Measurements from ENCODE around the gene TAT. TPM values are rescaled to one million over a fixed set of nuclear protein-coding genes. Genes with fewer than 3 reads are reported as not detected.
"Not testable (repeated sequence)": the region's sequence is repeated elsewhere in the genome, so short reads cannot be mapped to it uniquely, and the experiment has no call there.

Gene TAT
- total RNA-seq, 2 donors from 2014 or later, result not detected

DNA sequence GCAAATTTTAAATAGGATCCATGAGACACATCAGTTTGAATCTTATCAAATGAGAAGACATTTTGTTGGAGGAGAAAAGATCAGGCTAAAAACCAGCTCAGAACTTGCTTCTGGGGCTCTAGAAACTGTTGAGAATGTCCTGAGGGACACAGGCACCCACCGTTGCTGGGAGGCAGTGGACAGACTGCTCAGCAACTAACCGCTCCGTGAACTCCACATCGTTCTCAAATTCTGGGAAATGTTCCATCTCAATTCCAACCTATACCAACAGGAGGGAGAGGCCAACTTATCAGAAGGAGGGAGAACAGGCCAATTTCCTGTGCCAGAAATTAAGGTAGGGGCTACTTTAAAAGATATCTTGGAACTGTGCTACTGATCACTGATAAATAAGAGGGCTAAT, 8.3 kb downstream of the TAT start:
- Mint-ChIP-seq H3K27ac (peak overlapping the region; percentile 26), H3K9me3 (no peaks in the 10 kb centered on the region), H3K4me3 (no peak overlapping the region), H3K27me3 (peaks cover 4% of the 10 kb centered on the region), H3K4me1 (peaks cover 13% of the 10 kb centered on the region), H3K36me3 (ENCODE audit: low read depth) (peaks cover 13% of the 10 kb centered on the region)
- no peak for ATAC-seq (replicated peaks)

DNA sequence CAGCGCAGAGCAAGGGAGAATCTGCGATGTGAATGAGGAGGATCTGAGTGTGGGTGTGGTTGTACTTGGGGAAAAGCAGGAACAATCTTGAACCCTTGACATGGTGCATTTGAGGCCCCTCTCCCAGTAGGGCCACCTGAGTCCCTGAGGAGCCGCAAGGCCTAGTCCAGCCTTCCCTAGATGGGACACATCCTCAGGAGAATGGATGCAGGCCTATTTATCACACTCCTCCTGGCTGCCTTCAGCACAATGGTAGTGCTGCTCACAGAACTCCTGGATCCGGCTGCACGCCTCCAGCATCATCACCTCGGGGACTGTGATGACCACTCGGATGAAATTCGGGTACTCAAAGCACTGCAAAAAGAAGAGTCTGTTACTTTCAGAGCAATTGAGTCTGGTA, 9.0 kb downstream of the TAT start:
- Mint-ChIP-seq H3K27me3 (peaks cover 4% of the 10 kb centered on the region), H3K9me3 (no peaks in the 10 kb centered on the region), H3K4me1 (peaks cover 13% of the 10 kb centered on the region), H3K4me3 (no peak overlapping the region), H3K27ac (peak overlapping the region; percentile 26), H3K36me3 (ENCODE audit: low read depth) (peaks cover 13% of the 10 kb centered on the region)
- no peak for ATAC-seq (replicated peaks)

DNA sequence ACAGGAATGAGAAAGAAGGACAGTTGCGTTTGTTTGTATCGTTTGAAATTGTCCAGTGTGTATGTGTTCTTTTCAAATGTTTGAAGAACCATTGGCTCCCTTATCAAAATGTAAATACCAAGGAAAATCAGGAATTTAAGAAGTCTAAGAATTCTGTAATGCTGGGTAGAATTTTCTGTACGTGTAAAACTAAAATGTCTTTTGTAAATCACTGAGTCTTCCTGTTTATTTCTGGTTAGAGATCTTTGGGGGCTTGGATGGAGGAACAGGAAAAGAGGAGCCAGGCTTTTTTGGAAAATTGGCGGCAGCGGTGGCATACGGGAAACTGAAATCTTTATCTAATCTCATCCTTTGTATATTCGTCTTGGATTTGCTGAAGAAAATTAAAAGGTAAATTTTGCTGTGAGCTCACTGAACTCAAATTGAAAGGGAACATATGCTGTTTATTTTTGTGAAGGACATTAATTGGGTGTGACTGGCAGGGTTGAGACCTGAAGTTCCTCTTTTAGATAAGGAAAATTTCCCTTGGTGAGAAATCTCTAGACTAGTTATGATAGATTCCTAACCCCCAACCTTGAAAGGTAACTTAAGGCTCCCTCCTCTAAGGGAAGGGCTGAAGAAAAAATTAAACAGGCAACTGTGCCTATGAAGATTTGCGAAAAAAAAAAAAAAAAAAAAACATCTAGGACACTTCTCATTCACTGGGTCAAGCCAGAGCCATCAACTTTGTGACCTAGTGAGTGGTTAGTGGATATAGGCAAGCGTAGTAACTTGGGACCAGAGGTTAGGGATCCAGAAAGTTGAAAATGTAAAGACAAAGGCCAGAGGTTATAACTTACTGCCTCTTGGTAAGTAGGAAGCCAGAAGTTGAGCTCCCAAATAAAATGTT, 10.8 kb downstream of the TAT start:
- H3K4me3 Mint-ChIP-seq, result peak overlapping the region; percentile 93
- H3K4me1 Mint-ChIP-seq, result peaks cover 13% of the 10 kb centered on the region
- peaks cover 4% of the 10 kb centered on the region for H3K9me3 Mint-ChIP-seq
- ATAC-seq (replicated peaks), result no peak
- H3K36me3 Mint-ChIP-seq (ENCODE audit: low read depth), result peaks cover 13% of the 10 kb centered on the region
- H3K27ac Mint-ChIP-seq, result peak overlapping the region; percentile 96
- no peaks in the 10 kb centered on the region for H3K27me3 Mint-ChIP-seq

DNA sequence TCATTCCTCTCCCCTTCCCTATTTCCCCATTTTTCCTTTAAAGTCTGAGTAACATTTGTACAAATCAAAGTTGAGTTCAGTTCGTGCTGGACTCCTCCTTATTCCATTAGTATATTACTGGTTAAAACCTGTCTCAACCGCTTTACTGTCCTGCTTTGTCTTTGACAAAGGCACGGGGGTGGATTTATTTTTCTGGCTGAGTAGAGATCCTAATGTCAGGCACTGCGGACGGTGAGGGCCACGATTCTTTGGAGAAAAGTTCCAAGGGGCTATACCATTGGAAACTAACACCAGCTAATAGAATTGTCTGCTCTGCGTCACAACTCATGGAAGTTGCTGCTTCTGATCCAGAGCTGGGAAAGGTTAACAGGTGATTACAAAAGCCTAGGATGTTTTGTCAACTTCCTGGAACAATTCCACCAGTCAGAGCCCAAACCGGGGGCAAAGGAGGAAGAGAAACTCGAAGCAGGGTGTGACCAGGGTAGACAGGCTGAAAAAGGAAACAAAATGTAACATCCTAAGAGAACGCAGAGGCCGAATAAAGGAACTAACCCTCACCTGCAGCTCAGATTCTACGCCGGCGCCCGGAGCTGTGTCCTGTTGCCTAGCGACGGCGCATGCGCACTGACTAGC, 12.4 kb downstream of the TAT start:
- H3K4me3 Mint-ChIP-seq, result peak overlapping the region; percentile 93
- H3K4me1 Mint-ChIP-seq, result peaks cover 13% of the 10 kb centered on the region
- peak overlapping the region; percentile 96 for H3K27ac Mint-ChIP-seq
- no peaks in the 10 kb centered on the region for H3K27me3 Mint-ChIP-seq
- peaks cover 13% of the 10 kb centered on the region for H3K36me3 Mint-ChIP-seq (ENCODE audit: low read depth)
- no peak for ATAC-seq (replicated peaks)
- H3K9me3 Mint-ChIP-seq, result peaks cover 4% of the 10 kb centered on the region

DNA sequence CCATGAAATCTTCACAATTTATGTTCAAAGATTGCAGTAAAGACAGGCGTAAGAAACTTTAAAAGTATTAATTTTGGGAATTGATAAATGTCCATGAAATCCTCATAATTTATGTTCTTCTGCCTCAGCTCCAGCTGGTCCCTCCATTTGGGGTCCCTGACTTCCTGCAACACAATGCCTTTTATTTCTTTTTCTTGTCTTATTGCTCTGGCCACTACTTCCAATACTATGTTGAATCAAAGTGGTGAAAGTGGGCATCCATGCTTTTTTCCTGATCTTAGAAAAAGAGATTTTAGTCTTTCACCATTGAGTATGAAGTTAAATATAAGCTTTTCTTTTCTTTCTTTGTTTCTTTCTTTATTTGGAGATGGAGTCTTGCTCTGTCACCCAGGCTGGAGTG, 14.3 kb downstream of the TAT start:
- H3K4me3 Mint-ChIP-seq, result no peak overlapping the region
- ATAC-seq (replicated peaks), result no peak
- no peaks in the 10 kb centered on the region for H3K27me3 Mint-ChIP-seq
- peaks cover 13% of the 10 kb centered on the region for H3K4me1 Mint-ChIP-seq
- H3K9me3 Mint-ChIP-seq, result peaks cover 4% of the 10 kb centered on the region
- peaks cover 13% of the 10 kb centered on the region for H3K36me3 Mint-ChIP-seq (ENCODE audit: low read depth)
- no peak overlapping the region for H3K27ac Mint-ChIP-seq

DNA sequence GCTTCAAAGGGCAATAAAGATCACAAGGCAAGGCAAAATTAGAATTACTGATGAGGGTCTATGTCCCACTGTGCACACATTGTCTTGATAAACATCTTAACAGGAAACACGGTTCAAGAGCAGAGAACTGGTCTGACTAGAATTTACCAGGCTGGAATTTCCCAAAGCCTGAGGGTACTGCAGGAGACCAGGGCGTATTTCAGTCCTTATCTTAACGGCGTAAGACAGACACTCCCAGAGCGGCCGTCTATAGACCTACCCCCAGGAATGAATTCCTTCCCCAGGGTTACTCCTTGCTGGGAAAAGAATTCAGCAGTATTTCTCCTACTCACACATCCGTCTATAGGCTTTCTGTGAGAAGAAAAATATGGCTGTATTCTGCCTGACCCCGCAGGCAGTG, 15.0 kb downstream of the TAT start:
- not testable (repeated sequence) for ATAC-seq (replicated peaks); H3K27me3 Mint-ChIP-seq; H3K9me3 Mint-ChIP-seq; H3K27ac Mint-ChIP-seq; H3K4me3 Mint-ChIP-seq
- Mint-ChIP-seq H3K36me3 (ENCODE audit: low read depth) (peaks cover 13% of the 10 kb centered on the region), H3K4me1 (peaks cover 13% of the 10 kb centered on the region)

DNA sequence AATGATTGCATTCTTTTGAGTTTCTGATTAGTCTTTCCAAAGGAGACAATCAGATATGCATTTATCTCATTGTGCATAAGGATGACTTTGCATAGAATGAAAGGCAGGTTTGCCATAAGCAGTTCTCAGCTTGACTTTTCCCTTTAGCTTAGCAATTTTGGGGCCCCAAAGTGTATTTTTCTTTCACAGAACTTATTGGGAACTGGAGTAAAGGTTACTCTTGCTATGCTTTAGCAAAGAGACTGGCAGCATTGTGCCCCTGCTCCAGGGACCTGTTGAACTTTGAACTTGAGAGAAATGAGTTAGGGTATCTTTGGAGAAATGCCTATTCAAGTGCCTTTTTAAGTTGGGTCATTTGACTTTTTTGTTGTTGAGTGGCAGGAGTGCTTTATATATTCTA, 17.0 kb downstream of the TAT start:
- H3K27ac Mint-ChIP-seq, result no peak overlapping the region
- H3K27me3 Mint-ChIP-seq, result no peaks in the 10 kb centered on the region
- no peak for ATAC-seq (replicated peaks)
- peaks cover 6% of the 10 kb centered on the region for H3K36me3 Mint-ChIP-seq (ENCODE audit: low read depth)
- H3K9me3 Mint-ChIP-seq, result peaks cover 4% of the 10 kb centered on the region
- H3K4me3 Mint-ChIP-seq, result no peak overlapping the region
- H3K4me1 Mint-ChIP-seq, result peaks cover 4% of the 10 kb centered on the region

DNA sequence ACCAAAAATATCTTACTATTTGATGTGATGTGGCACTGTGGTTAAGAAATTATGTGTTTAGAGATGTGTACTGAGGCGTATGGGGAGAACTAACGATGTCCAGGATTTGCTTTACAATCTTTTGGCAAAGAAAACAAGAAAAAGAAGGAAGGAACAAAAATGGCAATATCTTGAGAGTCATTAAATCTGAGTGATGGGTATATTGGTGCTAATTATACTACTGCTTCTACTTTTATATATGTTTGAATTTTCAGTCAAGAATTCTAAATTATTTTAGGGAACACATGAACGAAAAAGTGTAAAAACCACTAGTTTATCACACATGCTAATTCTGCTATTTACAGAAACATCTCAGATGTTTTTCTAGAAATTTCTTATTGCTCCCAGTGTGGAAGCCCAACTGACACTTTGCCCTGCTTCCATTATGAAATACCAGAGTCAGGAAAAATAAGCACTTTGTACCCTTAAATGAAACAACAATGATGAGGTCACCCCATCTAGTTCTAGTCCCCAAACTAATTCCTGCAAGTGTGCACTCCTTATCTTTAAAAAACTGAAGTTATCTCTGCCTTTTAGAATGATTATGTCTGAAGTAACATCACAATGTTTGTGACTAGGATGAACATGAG, 18.8 kb downstream of the TAT start:
- no peaks in the 10 kb centered on the region for H3K4me1 Mint-ChIP-seq
- no peak overlapping the region for H3K27ac Mint-ChIP-seq
- no peak for ATAC-seq (replicated peaks)
- H3K27me3 Mint-ChIP-seq, result no peaks in the 10 kb centered on the region
- H3K36me3 Mint-ChIP-seq (ENCODE audit: low read depth), result no peaks in the 10 kb centered on the region
- peaks cover 4% of the 10 kb centered on the region for H3K9me3 Mint-ChIP-seq
- H3K4me3 Mint-ChIP-seq, result no peak overlapping the region

DNA sequence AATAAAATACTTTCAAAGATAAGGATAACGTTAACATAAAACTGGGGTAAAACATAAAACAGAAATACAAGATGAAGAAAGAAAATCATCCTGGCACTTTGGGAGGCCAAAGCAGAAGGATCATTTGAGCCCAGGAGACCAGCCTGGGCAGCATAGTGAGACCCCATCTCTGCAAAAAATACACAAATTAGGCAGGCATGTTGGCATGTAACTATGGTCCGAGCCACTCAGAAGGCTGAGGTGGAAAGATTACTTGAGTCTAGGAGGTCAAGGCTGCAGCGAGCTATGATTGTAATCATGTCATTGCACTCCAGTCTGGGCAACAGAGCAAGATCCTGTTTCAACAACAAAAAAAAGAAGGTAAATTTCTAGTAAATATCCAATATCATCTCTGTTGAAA, 19.6 kb downstream of the TAT start:
- Mint-ChIP-seq H3K27ac (no peak overlapping the region), H3K4me1 (no peaks in the 10 kb centered on the region), H3K27me3 (peaks cover 7% of the 10 kb centered on the region), H3K4me3 (no peak overlapping the region), H3K9me3 (peaks cover 9% of the 10 kb centered on the region), H3K36me3 (ENCODE audit: low read depth) (no peaks in the 10 kb centered on the region)
- no peak for ATAC-seq (replicated peaks)

DNA sequence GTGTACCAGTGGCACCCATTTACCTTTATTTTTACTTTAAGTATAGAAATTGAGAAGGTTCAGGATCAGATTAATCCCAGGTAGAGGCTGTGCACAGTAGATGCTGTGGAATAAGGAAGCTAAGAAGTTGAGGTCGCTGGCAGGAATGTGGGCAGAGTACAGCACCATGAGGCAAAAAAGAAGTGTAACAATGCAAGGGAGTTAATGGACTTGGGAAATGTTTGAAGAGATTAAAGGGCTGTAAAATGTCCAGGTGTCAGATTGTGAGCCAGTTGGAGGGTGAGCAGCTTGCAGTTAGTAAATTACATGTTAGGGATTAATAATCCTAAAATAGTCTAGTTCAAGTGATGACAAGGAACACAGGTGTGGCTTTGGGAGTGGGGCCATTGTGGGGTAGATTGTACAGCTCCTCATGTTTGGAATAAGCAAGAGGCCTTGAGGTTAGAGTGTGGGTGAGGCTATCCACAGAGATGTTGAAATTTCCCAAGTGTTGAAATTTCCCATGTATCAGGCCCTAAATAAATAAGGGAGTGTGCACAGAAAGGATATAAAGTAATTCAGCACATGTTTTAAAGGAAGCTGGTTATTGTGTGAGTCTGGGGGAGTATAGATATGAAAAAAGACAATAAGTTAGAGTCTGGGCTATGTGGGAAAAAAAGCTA, 21.5 kb downstream of the TAT start:
- H3K9me3 Mint-ChIP-seq, result peaks cover 5% of the 10 kb centered on the region
- H3K27ac Mint-ChIP-seq, result no peak overlapping the region
- H3K36me3 Mint-ChIP-seq (ENCODE audit: low read depth), result no peaks in the 10 kb centered on the region
- H3K27me3 Mint-ChIP-seq, result peaks cover 7% of the 10 kb centered on the region
- ATAC-seq (replicated peaks), result no peak
- H3K4me3 Mint-ChIP-seq, result no peak overlapping the region
- H3K4me1 Mint-ChIP-seq, result no peaks in the 10 kb centered on the region

DNA sequence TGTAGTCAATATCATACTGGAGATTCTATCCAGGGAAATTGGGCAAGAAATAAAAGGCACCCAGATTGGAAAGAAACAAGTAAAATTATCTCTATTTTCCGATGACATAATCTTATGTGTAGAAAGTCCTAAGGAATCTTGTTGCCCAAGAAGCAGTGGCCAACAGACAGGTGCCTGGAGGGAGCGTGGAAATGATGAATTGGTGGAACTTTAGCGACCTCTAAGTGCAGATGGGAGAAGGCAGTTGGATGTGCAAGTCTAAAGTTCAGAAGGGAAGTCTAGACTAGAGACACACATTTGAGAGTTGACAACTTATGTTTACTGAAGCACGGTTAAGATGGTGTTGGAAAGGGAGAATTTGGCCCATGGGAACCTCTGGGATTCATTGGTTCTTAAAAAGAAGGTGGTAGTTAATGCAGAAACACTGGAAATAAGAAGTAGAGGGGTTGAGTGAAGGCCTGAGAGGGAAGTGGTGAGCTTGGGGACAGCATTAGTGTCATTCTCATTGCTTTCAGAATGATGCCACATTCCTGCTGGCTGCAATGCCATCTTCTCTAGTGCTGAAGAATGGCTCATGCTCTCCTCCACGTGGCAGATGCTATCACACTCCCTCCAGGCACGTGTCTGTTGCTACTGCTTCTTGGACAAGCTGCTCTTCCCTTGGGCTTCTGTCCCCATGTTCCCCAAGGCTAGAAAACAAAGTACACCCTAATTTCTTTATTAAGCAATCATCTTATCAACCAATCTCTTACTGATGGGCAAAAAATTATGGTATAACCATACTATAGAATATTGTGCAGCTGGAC, 24.0 kb downstream of the TAT start:
- Mint-ChIP-seq H3K36me3 (ENCODE audit: low read depth) (no peaks in the 10 kb centered on the region), H3K4me3 (no peak overlapping the region), H3K9me3 (peaks cover 5% of the 10 kb centered on the region), H3K27ac (no peak overlapping the region), H3K4me1 (no peaks in the 10 kb centered on the region), H3K27me3 (peaks cover 13% of the 10 kb centered on the region)
- ATAC-seq (replicated peaks), result no peak

DNA sequence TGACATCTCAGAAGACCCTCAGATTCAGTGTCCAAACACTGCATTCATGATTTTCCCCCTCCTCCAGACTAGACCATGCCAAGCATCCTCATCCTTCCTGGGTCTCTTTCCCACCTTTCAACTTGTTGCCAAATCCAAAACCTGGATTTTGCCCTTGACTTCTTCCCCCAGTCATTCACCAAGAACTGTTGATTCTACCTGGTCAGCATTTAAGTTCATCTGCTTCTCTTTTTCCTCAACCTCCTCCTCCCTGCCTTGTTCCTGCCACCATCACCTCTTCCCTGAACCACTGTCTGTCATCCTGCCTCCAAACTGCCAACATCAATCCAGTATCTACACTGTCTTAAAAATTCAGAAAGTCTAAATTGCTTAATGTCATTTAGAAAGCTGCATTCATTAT, 29.7 kb downstream of the TAT start:
- Mint-ChIP-seq H3K9me3 (no peaks in the 10 kb centered on the region), H3K4me3 (no peak overlapping the region), H3K4me1 (peaks cover 4% of the 10 kb centered on the region), H3K36me3 (ENCODE audit: low read depth) (no peaks in the 10 kb centered on the region), H3K27ac (no peak overlapping the region), H3K27me3 (peaks cover 10% of the 10 kb centered on the region)
- ATAC-seq (replicated peaks), result no peak

DNA sequence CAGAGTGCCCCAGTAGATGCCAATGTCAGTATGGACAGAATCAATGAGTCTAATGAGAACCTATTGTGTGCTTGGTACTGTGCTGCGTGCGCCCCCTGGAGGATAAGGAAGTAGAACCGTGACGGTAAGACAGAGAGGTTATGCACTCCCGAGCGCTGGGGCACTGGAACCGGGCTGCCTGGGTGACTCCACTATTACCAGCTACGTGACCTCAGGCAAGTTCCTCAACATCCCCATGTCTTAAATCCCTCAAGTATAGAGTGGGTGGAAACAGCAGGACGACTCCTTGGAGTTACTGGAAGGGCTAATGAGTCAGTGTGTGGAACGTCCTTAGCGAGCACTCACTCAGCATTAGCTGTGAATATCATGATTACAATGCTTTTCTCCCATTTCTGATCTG, 34.5 kb downstream of the TAT start:
- Mint-ChIP-seq H3K9me3 (no peaks in the 10 kb centered on the region), H3K4me1 (peaks cover 7% of the 10 kb centered on the region), H3K4me3 (peak overlapping the region; percentile 43), H3K27ac (peak overlapping the region; percentile 46), H3K36me3 (ENCODE audit: low read depth) (no peaks in the 10 kb centered on the region), H3K27me3 (peaks cover 9% of the 10 kb centered on the region)
- peak; percentile 97 for ATAC-seq (replicated peaks)

DNA sequence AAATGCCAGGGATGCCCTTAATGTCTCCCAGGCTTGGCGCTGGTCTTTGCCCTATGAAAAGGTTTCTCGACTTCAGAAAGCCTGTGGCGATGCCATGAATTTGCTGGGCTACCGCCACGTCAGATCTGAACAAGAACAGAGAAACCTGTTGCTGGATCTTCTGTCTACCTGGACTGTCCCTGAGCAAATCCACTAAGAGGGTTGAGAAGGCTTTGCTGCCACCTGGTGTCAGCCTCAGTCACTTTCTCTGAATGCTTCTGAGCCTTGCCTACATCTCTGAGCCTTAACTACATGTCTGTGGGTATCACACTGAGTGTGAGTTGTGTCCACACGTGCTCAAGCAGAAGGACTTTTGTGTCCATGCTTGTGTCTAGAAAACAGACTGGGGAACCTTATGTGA, 39.2 kb downstream of the TAT start:
- no peaks in the 10 kb centered on the region for H3K9me3 Mint-ChIP-seq
- peaks cover 7% of the 10 kb centered on the region for H3K4me1 Mint-ChIP-seq
- H3K4me3 Mint-ChIP-seq, result no peak overlapping the region
- no peaks in the 10 kb centered on the region for H3K36me3 Mint-ChIP-seq (ENCODE audit: low read depth)
- peak; percentile 68 for ATAC-seq (replicated peaks)
- peaks cover 10% of the 10 kb centered on the region for H3K27me3 Mint-ChIP-seq
- H3K27ac Mint-ChIP-seq, result no peak overlapping the region
